Endodermal cell (in vitro differentiated cells): ENCODE data around the gene PAX5. TPM values are rescaled to one million over a fixed set of nuclear protein-coding genes. Genes with fewer than 3 reads are reported as not detected.

Source experiments
- DNase-seq: peaks from one replicate; pipeline ENCODE4 v3.0.0-alpha.2; 2017
- H3K27ac ChIP-seq: 2 replicates; pipeline ENCODE4 v1.5.1; 2013; ENCODE audit warnings: mild to moderate bottlenecking, low read depth, low read length, moderate library complexity
- H3K27me3 ChIP-seq: 2 replicates; pipeline ENCODE4 v1.6.1; 2013; ENCODE audit warnings: mild to moderate bottlenecking, low read length, moderate library complexity; ENCODE audit not compliant: insufficient read depth, control insufficient read depth, poor library complexity, severe bottlenecking
- H3K36me3 ChIP-seq: 2 replicates; pipeline ENCODE4 v1.7.0; 2013; ENCODE audit warnings: mild to moderate bottlenecking, low read length, moderate library complexity; ENCODE audit not compliant: control insufficient read depth, insufficient read depth
- H3K4me1 ChIP-seq: one replicate; pipeline ENCODE4 v1.7.0; 2013; ENCODE audit warnings: low read length; ENCODE audit not compliant: control insufficient read depth, insufficient read depth
- H3K4me3 ChIP-seq: 2 replicates; pipeline ENCODE4 v1.5.1; 2013; ENCODE audit warnings: mild to moderate bottlenecking, low read length, moderate library complexity
- H3K9ac ChIP-seq: 2 replicates; pipeline ENCODE4 v1.6.1; 2013; ENCODE audit warnings: mild to moderate bottlenecking, low read length, moderate library complexity; ENCODE audit not compliant: poor library complexity, severe bottlenecking; ENCODE audit errors: extremely low read depth
- H3K9me3 ChIP-seq: 2 replicates; pipeline ENCODE4 v1.6.1; 2013; ENCODE audit warnings: mild to moderate bottlenecking, low read length, moderate library complexity; ENCODE audit not compliant: control insufficient read depth
- H3K27ac Mint-ChIP-seq: 2 replicates; pipeline ENCODE4 v1.8.0; 2020; ENCODE audit warnings: mixed read lengths
- H3K27me3 Mint-ChIP-seq: 2 replicates; pipeline ENCODE4 v1.8.0; 2021; ENCODE audit warnings: mild to moderate bottlenecking, mixed read lengths; ENCODE audit not compliant: insufficient read depth
- H3K36me3 Mint-ChIP-seq: 2 replicates; pipeline ENCODE4 v1.8.0; 2020; ENCODE audit warnings: low read depth, mixed read lengths
- H3K4me1 Mint-ChIP-seq: 2 replicates; pipeline ENCODE4 v1.8.0; 2020; ENCODE audit warnings: mixed read lengths
- H3K4me3 Mint-ChIP-seq: 2 replicates; pipeline ENCODE4 v1.8.0; 2020; ENCODE audit warnings: mild to moderate bottlenecking, moderate library complexity, mixed read lengths
- H3K9me3 Mint-ChIP-seq: 2 replicates; pipeline ENCODE4 v1.8.0; 2020; ENCODE audit warnings: mild to moderate bottlenecking, mixed read lengths
- WGBS, 2 experiments: methylation state at CpG; one replicate each; pipeline versions ENCODE4 v1.1.5 to v1.1.7; 2013; ENCODE audit warnings: missing lambda C conversion rate in 2 of 2, mixed read lengths in 1 of 2; ENCODE audit not compliant: insufficient coverage in 1 of 2, insufficient read length in 1 of 2; 5-methylcytosine and 5-hydroxymethylcytosine counted together
- total RNA-seq, 2 donors: library from RNA; stranded (reverse); fragmentation: NEBNext Ultra II Directional in 1 of 2; extraction: Animal tissue kit (Norgen Biotek cat#: 25700) in 1 of 2; gene quantifications; 2 replicates in 1 of 2; 3 replicates in 1 of 2; pipeline ENCODE4 v1.2.1, GENCODE V29; 2021
- TF ChIP-seq, protein P1 (sequence below): fragments of 200-600 bp; sonication (generic); conservative IDR thresholded peaks from 2 replicates; pipeline ENCODE4 v1.5.0; 2021; ENCODE audit warnings: antibody characterized with exemption, mild to moderate bottlenecking

Gene PAX5
- total RNA-seq, 2 donors from 2014 or later, result 0.15 TPM; not detected in 1

DNA sequence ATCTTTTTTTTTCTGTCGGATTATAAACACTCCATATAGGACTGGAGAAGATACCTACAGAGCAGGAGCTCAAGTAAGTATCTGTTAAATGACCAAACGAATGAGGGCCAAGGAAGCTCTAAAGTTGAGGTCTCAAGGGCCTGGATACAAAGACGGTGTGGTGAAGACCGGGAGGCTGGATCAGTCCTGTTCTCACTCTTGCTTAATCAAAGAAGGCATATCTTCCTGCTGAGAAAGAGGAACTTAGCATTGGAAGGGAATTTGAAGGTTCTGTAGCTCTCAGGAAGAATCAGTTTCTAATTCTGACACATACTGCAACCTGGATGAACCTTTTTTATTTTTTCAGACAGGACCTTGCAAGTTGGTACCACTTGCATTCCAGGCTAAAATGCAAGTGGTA, 28.3 kb upstream of the PAX5 start:
- TF ChIP-seq, protein P1, sequence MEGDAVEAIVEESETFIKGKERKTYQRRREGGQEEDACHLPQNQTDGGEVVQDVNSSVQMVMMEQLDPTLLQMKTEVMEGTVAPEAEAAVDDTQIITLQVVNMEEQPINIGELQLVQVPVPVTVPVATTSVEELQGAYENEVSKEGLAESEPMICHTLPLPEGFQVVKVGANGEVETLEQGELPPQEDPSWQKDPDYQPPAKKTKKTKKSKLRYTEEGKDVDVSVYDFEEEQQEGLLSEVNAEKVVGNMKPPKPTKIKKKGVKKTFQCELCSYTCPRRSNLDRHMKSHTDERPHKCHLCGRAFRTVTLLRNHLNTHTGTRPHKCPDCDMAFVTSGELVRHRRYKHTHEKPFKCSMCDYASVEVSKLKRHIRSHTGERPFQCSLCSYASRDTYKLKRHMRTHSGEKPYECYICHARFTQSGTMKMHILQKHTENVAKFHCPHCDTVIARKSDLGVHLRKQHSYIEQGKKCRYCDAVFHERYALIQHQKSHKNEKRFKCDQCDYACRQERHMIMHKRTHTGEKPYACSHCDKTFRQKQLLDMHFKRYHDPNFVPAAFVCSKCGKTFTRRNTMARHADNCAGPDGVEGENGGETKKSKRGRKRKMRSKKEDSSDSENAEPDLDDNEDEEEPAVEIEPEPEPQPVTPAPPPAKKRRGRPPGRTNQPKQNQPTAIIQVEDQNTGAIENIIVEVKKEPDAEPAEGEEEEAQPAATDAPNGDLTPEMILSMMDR, result no peak
- no peaks in the 10 kb centered on the region for H3K4me1 ChIP-seq
- peaks cover 32% of the 10 kb centered on the region for H3K27me3 ChIP-seq
- Mint-ChIP-seq H3K4me1 (no peaks in the 10 kb centered on the region), H3K27ac (no peak overlapping the region), H3K9me3 (no peaks in the 10 kb centered on the region), H3K36me3 (no peaks in the 10 kb centered on the region), H3K27me3 (peaks cover 70% of the 10 kb centered on the region), H3K4me3 (no peak overlapping the region)
- no peaks in the 10 kb centered on the region for H3K36me3 ChIP-seq
- no peak overlapping the region for H3K27ac ChIP-seq
- H3K9ac ChIP-seq, result no peak overlapping the region
- H3K4me3 ChIP-seq, result no peak overlapping the region
- no peaks in the 10 kb centered on the region for H3K9me3 ChIP-seq
- no peak for DNase-seq
- 88 to 93% methylated on average over 3 to 4 of the region's 4 CpGs for WGBS, 2 experiments

DNA sequence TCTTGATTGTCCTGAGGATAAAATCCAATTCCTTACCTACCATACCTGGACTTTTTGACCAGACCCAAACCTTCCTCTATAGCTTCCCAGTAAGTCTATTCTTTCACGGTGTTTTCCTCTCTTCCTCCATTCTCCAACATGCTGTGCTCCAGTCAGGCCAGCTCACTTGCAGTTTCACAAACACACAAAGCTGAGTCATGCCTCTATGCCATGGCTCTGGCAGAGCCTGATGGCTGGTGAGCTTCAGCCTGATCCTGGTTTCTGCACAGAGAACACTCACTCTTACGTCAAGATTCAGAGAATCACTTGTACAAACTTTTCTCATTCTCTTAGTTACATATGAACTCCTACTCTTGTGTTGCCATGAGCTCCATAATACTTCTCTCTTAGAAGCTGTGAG, 27.7 kb upstream of the PAX5 start:
- TF ChIP-seq, protein P1, result no peak
- Histone ChIP-seq H3K36me3 (no peaks in the 10 kb centered on the region), H3K4me1 (no peaks in the 10 kb centered on the region), H3K4me3 (no peak overlapping the region), H3K27me3 (peaks cover 37% of the 10 kb centered on the region), H3K9me3 (no peaks in the 10 kb centered on the region), H3K9ac (no peak overlapping the region), H3K27ac (no peak overlapping the region)
- no peaks in the 10 kb centered on the region for H3K4me1 Mint-ChIP-seq
- no peaks in the 10 kb centered on the region for H3K9me3 Mint-ChIP-seq
- WGBS, 2 experiments, result 95% methylated on average over 2 of the region's 2 CpGs
- no peak overlapping the region for H3K4me3 Mint-ChIP-seq
- H3K36me3 Mint-ChIP-seq, result no peaks in the 10 kb centered on the region
- no peak for DNase-seq
- no peak overlapping the region for H3K27ac Mint-ChIP-seq
- H3K27me3 Mint-ChIP-seq, result peaks cover 73% of the 10 kb centered on the region

DNA sequence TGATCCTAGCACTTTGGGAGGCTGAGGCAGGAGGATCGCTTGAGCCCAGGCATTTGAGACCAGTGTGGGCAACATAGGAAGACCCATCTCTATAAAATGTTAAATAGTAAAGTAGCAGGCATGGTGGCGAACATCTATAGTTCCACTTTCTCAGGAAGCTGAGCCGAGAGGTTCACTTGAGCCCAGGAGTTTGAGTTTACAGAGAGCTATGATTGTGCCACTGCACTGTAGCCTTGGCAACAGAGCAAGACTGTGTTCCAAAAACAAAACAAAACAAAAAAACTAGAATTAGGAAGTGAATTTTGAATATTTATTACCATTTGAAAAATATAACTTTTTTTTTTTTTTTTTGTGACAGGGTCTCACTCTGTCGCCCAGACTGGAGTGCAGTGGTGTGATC, 26.8 kb upstream of the PAX5 start:
- Mint-ChIP-seq H3K4me3 (no peak overlapping the region), H3K36me3 (no peaks in the 10 kb centered on the region), H3K27me3 (peaks cover 72% of the 10 kb centered on the region), H3K4me1 (no peaks in the 10 kb centered on the region), H3K9me3 (no peaks in the 10 kb centered on the region), H3K27ac (no peak overlapping the region)
- no peak for DNase-seq
- no peak overlapping the region for H3K27ac ChIP-seq
- no peak overlapping the region for H3K9ac ChIP-seq
- no peak overlapping the region for H3K4me3 ChIP-seq
- peaks cover 36% of the 10 kb centered on the region for H3K27me3 ChIP-seq
- H3K36me3 ChIP-seq, result no peaks in the 10 kb centered on the region
- 94% methylated on average over 2 to 4 of the region's 4 CpGs for WGBS, 2 experiments
- TF ChIP-seq, protein P1, result no peak
- H3K4me1 ChIP-seq, result no peaks in the 10 kb centered on the region
- H3K9me3 ChIP-seq, result no peaks in the 10 kb centered on the region
